Measurements from ENCODE around the gene SPRYD7. TPM values are rescaled to one million over a fixed set of nuclear protein-coding genes. Genes with fewer than 3 reads are reported as not detected.

The SPRYD7 gene
- total RNA-seq, 1 donor from 2014 or later: 4.4 TPM

- Mint-ChIP-seq H3K36me3 (no peaks in the 10 kb centered on the region), H3K4me3 (no peak overlapping the region), H3K27me3 (ENCODE audit: low read depth) (no peaks in the 10 kb centered on the region), H3K4me1 (no peaks in the 10 kb centered on the region), H3K27ac (no peak overlapping the region), H3K9me3 (no peaks in the 10 kb centered on the region)
- DNase-seq (ENCODE audit: low spot score in 2 of 2, unreplicated experiment in 2 of 2): no peak
- TF ChIP-seq CTCF (IDR thresholded peaks at IDR 0.05; ENCODE audit: unreplicated experiment): no peak
Observed at GRCh38 chr13:49975826-49976225, 39.7 kb upstream of the SPRYD7 start.

GRCh38 chr13:49972709-49973108 is 36.6 kb upstream of the SPRYD7 start:
- Mint-ChIP-seq H3K27me3 (ENCODE audit: low read depth) (no peaks in the 10 kb centered on the region), H3K9me3 (no peaks in the 10 kb centered on the region), H3K4me3 (no peak overlapping the region), H3K36me3 (no peaks in the 10 kb centered on the region), H3K4me1 (no peaks in the 10 kb centered on the region), H3K27ac (no peak overlapping the region)
- no peak for DNase-seq (ENCODE audit: low spot score in 2 of 2, unreplicated experiment in 2 of 2)
- no peak for TF ChIP-seq CTCF (IDR thresholded peaks at IDR 0.05; ENCODE audit: unreplicated experiment)

GRCh38 chr13:49967456-49967855 is 31.3 kb upstream of the SPRYD7 start:
- Mint-ChIP-seq H3K36me3 (peaks cover 8% of the 10 kb centered on the region), H3K9me3 (peaks cover 44% of the 10 kb centered on the region), H3K27me3 (ENCODE audit: low read depth) (no peaks in the 10 kb centered on the region), H3K4me1 (no peaks in the 10 kb centered on the region), H3K4me3 (no peak overlapping the region), H3K27ac (no peak overlapping the region)
- TF ChIP-seq CTCF (IDR thresholded peaks at IDR 0.05; ENCODE audit: unreplicated experiment): no peak
- DNase-seq (ENCODE audit: low spot score in 2 of 2, unreplicated experiment in 2 of 2): no peak

GRCh38 chr13:49958321-49958720 is 22.2 kb upstream of the SPRYD7 start:
- TF ChIP-seq CTCF (IDR thresholded peaks at IDR 0.05; ENCODE audit: unreplicated experiment): no peak
- Mint-ChIP-seq H3K4me1 (no peaks in the 10 kb centered on the region), H3K27me3 (ENCODE audit: low read depth) (no peaks in the 10 kb centered on the region), H3K36me3 (peaks cover 6% of the 10 kb centered on the region), H3K9me3 (peaks cover 24% of the 10 kb centered on the region), H3K4me3 (no peak overlapping the region), H3K27ac (no peak overlapping the region)
- DNase-seq (ENCODE audit: low spot score in 2 of 2, unreplicated experiment in 2 of 2): no peak

GRCh38 chr13:49956131-49956530 is 20.0 kb upstream of the SPRYD7 start:
- TF ChIP-seq CTCF (IDR thresholded peaks at IDR 0.05; ENCODE audit: unreplicated experiment): no peak
- no peak for DNase-seq (ENCODE audit: low spot score in 2 of 2, unreplicated experiment in 2 of 2)
- no peaks in the 10 kb centered on the region for H3K27me3 Mint-ChIP-seq (ENCODE audit: low read depth)
- H3K27ac Mint-ChIP-seq: no peak overlapping the region
- no peaks in the 10 kb centered on the region for H3K4me1 Mint-ChIP-seq
- H3K4me3 Mint-ChIP-seq: no peak overlapping the region
- peaks cover 6% of the 10 kb centered on the region for H3K36me3 Mint-ChIP-seq
- H3K9me3 Mint-ChIP-seq: peaks cover 15% of the 10 kb centered on the region

All from mesothelial cell of epicardium (in vitro differentiated cells).